IPS-20b (cell line): ENCODE measurements around the gene IQSEC3.
"Not testable (repeated sequence)": the region's sequence is repeated elsewhere in the genome, so short reads cannot be mapped to it uniquely, and the experiment has no call there.

Experiments used
- H3K27ac ChIP-seq: one replicate; pipeline ENCODE4 v1.5.1; 2013; ENCODE audit warnings: low read length
- H3K27me3 ChIP-seq: 2 replicates; pipeline ENCODE4 v1.6.1; 2013; ENCODE audit warnings: mild to moderate bottlenecking, low read length, inconsistent platforms; ENCODE audit not compliant: insufficient read depth
- H3K36me3 ChIP-seq: 2 replicates; pipeline ENCODE4 v1.6.1; 2013; ENCODE audit warnings: low read depth, mild to moderate bottlenecking, inconsistent platforms, low read length, moderate library complexity; ENCODE audit not compliant: insufficient read depth
- H3K4me1 ChIP-seq: 2 replicates; pipeline ENCODE4 v1.6.1; 2013; ENCODE audit warnings: mild to moderate bottlenecking, control low read depth, inconsistent platforms, low read length, moderate library complexity; ENCODE audit not compliant: insufficient read depth
- H3K4me3 ChIP-seq: 2 replicates; pipeline ENCODE4 v1.5.1; 2013; ENCODE audit warnings: mild to moderate bottlenecking, low read length, inconsistent platforms
- H3K9ac ChIP-seq: 2 replicates; pipeline ENCODE4 v1.6.1; 2013; ENCODE audit warnings: low read depth, mild to moderate bottlenecking, inconsistent platforms, low read length, moderate library complexity
- H3K9me3 ChIP-seq: 2 replicates; pipeline ENCODE4 v1.6.1; 2013; ENCODE audit warnings: mild to moderate bottlenecking, low read depth, low read length, inconsistent platforms; ENCODE audit not compliant: insufficient read depth

IQSEC3 gene

DNA sequence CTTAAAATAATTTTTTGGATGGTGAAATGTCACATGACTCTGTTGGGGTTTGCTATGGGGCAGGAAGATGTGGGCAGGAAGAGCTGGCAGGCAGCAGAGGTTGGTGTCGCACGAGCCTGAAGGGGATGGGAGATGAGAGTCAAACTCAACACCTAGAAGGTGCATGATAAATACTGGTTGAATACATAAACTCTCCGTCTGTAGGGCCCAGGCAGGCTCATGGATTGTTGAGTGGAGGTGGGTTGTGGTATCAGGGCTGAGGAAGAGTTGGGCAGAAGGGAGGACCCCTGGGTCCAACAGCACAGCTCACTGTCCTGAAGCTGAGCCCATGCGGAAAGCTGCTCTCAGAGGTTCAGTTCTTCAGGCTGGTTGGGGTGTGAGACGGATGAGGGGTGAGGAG lies 9.0 kb downstream of the IQSEC3 start:
- not testable (repeated sequence) for H3K9ac ChIP-seq, H3K9me3 ChIP-seq, H3K4me3 ChIP-seq, H3K4me1 ChIP-seq, H3K27ac ChIP-seq, H3K36me3 ChIP-seq
- peaks cover 67% of the 10 kb centered on the region for H3K27me3 ChIP-seq

DNA sequence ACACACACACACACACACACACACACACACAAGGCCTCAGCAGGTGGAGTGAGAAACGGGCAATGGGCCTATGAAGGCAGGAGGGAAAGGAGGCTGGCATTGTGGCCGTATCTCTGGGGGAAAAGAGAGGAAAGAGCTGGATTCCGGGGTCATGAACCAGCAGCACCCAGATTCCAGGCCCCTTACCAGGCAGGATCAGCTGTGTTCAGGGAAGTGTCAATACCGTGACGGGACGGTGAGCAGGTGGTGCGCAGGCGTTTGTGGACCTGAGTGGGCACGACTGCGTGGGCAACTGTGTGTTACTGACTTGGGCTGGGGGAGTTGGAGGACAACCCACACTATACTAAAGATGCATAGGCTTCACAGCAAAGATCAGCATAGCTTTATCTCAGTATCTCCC lies 9.5 kb downstream of the IQSEC3 start:
- H3K27ac ChIP-seq, H3K4me3 ChIP-seq, H3K36me3 ChIP-seq, H3K9me3 ChIP-seq, H3K9ac ChIP-seq, H3K4me1 ChIP-seq: not testable (repeated sequence)
- H3K27me3 ChIP-seq, result peaks cover 67% of the 10 kb centered on the region

DNA sequence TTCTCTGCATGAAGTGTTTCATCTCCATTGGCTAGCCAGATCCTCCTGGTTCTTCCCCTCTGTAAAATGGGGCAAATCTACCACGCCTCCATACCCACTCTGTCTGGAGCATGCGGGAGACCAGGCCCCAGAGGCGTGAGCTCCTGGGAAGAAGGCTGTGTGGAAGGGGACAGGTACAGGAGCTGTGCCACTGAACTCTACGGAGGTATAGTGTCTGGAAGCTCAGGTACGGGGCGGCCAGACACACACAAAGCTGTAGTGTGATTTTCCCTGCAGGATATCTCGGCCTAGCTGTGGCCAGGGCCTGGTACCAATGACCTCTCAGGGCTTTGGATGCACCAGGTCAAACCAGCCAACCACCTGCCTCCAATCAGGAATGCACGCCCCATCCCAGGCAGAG lies 10.0 kb downstream of the IQSEC3 start:
- H3K9ac ChIP-seq, H3K9me3 ChIP-seq, H3K4me1 ChIP-seq, H3K36me3 ChIP-seq, H3K4me3 ChIP-seq, H3K27ac ChIP-seq: not testable (repeated sequence)
- H3K27me3 ChIP-seq, result peaks cover 67% of the 10 kb centered on the region

DNA sequence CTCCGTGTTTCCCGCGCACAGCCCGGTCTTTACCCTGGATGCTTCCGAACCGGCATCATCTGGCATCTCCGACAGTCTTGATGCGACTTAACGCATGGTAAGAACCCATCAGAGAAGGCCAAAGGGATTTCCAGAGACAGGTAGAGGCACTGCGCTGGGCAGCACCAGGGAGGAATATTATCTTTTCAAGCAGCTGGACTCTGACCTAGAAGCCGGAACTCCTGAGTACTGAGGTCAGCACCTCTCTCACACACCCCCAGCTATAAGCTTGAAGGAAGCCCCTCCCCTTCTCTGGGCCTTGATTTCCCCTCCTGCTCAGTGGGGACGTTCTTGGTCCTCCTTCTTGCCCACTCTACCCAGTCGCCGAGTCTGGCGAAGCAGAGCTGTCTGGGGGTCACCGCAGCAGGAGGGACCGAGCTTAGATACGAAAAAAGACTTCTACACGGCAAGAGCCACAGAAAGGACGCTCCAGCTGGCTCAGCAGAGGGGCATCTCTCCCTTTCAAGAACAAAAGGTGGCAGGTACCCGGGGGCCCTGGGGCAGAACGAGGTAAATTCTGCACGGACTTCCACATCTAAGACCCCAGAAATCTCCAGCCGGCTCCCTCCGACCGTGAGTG lies 10.6 kb downstream of the IQSEC3 start:
- not testable (repeated sequence) for H3K4me1 ChIP-seq, H3K9me3 ChIP-seq, H3K36me3 ChIP-seq, H3K4me3 ChIP-seq, H3K9ac ChIP-seq, H3K27ac ChIP-seq
- peaks cover 69% of the 10 kb centered on the region for H3K27me3 ChIP-seq

DNA sequence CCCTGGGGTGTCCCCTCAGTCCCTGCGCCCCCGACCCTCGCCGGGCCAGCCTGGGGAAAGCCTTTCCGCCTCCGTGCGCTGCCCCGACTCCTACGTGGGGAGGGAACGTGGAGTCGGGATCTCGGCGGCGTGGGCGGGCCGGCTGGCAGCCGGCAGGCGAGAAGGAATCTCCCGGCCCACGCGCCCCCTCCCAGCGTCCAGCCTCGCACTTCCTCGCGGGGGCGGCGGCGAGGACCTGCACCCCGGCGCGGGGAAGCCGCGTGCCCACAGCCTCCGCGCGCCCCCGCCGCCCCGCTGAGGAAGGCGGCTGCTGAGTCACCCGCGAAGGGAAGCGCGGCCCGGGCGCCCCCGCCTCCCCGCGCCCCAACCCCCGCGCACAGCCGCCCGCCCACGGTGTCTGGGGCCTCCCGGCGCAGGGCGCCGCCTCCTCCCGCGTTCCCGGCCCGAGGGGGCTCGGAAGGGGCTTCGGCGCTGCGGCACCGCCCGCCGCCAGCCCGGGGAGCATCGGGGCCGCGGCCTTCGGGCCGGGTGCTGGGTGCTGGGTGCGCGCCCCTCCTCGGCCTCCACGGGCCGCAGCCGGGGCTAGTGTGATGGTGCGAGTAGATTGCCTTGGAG lies 11.3 kb downstream of the IQSEC3 start:
- not testable (repeated sequence) for H3K27ac ChIP-seq, H3K4me3 ChIP-seq, H3K9me3 ChIP-seq, H3K36me3 ChIP-seq, H3K4me1 ChIP-seq, H3K9ac ChIP-seq
- H3K27me3 ChIP-seq, result peaks cover 75% of the 10 kb centered on the region

DNA sequence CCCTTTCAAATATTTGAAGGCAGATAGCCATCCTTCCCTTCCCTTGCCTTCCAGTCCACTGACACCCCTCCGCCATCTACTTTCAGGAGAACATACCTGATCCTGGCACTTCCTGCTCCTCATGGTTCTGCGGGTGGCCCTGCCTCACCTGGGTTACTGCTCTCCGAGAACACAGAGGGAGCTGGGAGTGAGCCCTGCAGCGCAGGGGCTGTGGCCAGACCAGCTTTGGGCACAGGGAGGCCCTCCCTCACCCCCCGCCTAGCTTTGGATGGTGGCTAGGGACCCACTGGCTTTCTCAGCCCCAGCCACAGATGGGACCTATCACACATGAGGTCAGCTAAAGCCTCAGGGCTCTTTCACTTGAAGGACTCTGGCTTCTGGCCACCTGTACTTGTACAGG lies 12.4 kb downstream of the IQSEC3 start:
- H3K9me3 ChIP-seq, result no peaks in the 10 kb centered on the region
- no peak overlapping the region for H3K9ac ChIP-seq
- no peaks in the 10 kb centered on the region for H3K36me3 ChIP-seq
- H3K27me3 ChIP-seq, result peaks cover 86% of the 10 kb centered on the region
- no peak overlapping the region for H3K27ac ChIP-seq
- H3K4me1 ChIP-seq, result no peaks in the 10 kb centered on the region
- H3K4me3 ChIP-seq, result no peak overlapping the region

DNA sequence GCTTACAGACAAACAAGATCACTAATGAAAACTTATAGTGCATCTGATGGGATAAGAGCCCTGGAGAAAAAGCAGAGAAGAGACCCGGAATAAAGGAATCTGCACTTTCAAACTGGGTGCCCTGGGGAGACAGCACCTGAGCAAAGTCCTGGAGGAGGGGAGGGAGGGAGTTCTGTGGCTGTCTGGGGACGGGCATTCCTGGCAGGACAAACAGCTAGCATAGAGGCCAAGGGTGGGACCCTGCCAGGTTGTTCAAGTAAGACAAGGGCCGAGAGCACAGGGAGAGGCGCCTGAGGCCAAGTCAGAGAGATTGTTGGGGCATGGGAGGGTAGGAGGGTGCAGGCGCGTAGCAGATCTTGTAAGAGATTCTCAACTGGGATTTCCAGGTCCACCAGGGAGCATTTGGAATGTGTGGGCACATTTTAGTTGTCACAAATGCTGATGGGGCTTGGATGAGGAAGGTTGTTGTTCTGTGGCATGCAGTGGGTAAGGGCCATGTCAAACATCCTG lies 14.2 kb downstream of the IQSEC3 start:
- H3K4me3 ChIP-seq, result no peak overlapping the region
- no peaks in the 10 kb centered on the region for H3K4me1 ChIP-seq
- H3K9ac ChIP-seq, result no peak overlapping the region
- no peaks in the 10 kb centered on the region for H3K9me3 ChIP-seq
- peaks cover 82% of the 10 kb centered on the region for H3K27me3 ChIP-seq
- no peak overlapping the region for H3K27ac ChIP-seq
- no peaks in the 10 kb centered on the region for H3K36me3 ChIP-seq

DNA sequence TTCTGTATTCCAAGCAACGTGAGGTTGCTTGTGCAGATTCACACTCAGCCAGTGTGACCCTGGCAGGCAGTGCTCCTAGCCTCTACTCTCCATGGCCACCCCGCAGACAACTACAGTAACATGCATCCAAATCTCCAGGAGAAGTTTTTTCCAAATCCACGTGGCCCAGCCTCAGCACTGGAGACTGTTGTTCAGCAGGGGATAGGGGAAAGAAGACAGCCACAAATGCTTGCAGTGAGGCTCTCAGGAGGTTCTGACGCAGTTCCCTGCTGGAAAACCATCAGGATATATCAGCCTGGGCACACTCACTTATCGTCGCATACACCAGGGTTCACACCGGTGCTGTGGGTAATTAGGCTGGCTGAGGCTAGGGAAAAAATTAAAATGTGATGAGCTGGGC lies 16.2 kb downstream of the IQSEC3 start:
- H3K4me3 ChIP-seq, result no peak overlapping the region
- H3K4me1 ChIP-seq, result no peaks in the 10 kb centered on the region
- H3K27me3 ChIP-seq, result peaks cover 66% of the 10 kb centered on the region
- no peaks in the 10 kb centered on the region for H3K36me3 ChIP-seq
- no peak overlapping the region for H3K27ac ChIP-seq
- no peak overlapping the region for H3K9ac ChIP-seq
- H3K9me3 ChIP-seq, result no peaks in the 10 kb centered on the region

DNA sequence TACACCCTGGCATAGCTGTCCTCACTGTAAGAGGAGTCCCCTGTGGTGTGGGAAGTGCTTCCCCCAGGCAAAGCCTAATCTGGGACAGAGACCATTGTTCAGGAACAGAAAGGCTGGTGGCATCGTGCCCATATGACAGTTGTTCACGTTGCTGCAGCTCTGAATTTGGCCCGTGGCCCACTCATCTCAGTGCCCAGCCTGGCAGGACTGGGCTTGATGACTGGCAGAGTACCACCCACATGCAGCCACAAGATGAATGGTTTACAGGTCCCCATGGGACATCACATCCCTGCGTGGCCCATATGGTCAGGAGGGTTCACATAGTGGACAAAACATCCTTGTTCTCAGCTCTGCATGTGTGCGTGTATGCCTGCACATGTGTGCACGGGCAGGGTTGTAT lies 17.5 kb downstream of the IQSEC3 start:
- peaks cover 56% of the 10 kb centered on the region for H3K27me3 ChIP-seq
- H3K9ac ChIP-seq, result no peak overlapping the region
- H3K36me3 ChIP-seq, result no peaks in the 10 kb centered on the region
- H3K27ac ChIP-seq, result no peak overlapping the region
- H3K4me3 ChIP-seq, result no peak overlapping the region
- no peaks in the 10 kb centered on the region for H3K4me1 ChIP-seq
- H3K9me3 ChIP-seq, result peaks cover 2% of the 10 kb centered on the region; the same call in 1 of the 2 replicates

DNA sequence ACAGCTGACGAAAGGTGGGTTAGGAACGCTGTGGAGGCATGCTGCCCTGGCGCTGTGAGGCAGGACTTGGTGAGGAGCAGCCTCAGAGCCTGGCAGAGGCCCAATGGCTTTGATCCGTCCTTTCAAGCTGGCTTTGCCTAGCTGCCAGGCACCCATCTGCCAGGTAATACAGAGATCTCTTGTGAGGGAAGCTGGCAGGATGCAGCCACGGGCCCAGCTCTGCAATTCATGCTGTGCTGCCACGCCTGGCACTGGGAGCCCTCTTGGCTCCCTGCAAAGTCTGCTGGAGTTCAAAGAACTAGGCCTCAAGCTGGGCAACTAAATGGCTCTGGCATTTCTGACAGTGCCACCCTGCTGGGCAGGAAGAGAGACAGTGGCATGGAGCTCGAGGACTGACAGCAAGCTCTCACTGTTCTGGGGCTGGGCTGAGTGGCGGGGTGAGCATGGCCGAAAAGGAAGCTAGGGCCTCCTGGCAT lies 18.7 kb downstream of the IQSEC3 start:
- Histone ChIP-seq H3K27me3 (peaks cover 44% of the 10 kb centered on the region), H3K36me3 (no peaks in the 10 kb centered on the region)

DNA sequence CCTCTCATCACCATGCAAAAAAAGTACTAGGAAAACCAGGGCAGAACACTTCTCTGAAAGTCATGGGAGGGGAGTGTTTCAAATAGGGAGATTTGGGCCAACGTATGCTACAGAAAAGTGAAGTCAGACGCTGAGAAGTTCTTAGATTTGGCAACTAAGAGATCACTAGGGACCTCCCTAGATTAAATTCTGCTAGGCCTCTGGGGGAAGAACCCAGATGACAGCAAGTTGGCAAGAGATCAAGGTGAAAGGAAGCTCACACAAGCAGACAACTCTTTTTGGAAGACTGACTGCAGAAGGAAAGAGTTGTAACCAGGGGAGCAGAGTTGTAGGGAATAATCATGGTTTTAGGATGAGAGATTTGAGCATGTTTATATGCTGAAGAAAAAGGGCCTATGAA lies 20.7 kb downstream of the IQSEC3 start:
- no peak overlapping the region for H3K4me3 ChIP-seq
- H3K36me3 ChIP-seq, result no peaks in the 10 kb centered on the region
- no peaks in the 10 kb centered on the region for H3K4me1 ChIP-seq
- H3K27me3 ChIP-seq, result peaks cover 23% of the 10 kb centered on the region
- peaks cover 13% of the 10 kb centered on the region; the same call in 1 of the 2 replicates for H3K9me3 ChIP-seq
- H3K9ac ChIP-seq, result no peak overlapping the region
- no peak overlapping the region for H3K27ac ChIP-seq

More for the DNA sequence above, 18.7 kb downstream of the IQSEC3 start:
- peaks cover 13% of the 10 kb centered on the region; the same call in 1 of the 2 replicates for H3K9me3 ChIP-seq
- no peak overlapping the region for H3K27ac ChIP-seq
- no peaks in the 10 kb centered on the region for H3K4me1 ChIP-seq
- H3K4me3 ChIP-seq, result no peak overlapping the region
- H3K9ac ChIP-seq, result no peak overlapping the region

DNA sequence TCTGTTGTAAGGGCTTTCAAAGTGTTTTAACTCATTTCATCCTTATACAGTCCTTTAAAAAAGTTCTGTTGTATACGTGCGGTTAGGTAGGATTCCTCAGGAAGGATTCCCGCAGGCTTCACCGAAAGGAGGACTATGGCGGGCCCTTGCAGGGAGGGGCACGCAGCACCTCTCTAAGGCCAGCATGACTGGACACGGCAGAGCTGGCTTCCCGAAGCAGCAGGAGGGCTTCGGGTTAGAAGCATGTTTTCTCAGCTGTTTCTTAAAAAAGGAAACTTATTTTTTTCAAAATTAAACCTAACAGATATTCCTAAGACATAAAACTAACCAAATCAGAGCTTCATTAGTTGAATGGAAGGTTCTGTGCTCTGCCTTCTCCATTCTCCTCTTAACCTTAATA lies 21.3 kb downstream of the IQSEC3 start:
- Histone ChIP-seq H3K4me3 (no peak overlapping the region), H3K27ac (no peak overlapping the region), H3K36me3 (no peaks in the 10 kb centered on the region), H3K9me3 (peaks cover 13% of the 10 kb centered on the region; the same call in 1 of the 2 replicates), H3K9ac (no peak overlapping the region), H3K4me1 (no peaks in the 10 kb centered on the region), H3K27me3 (peaks cover 18% of the 10 kb centered on the region)
